H1 (cell line): ENCODE data around the gene FRMPD4. TPM values are rescaled to one million over a fixed set of nuclear protein-coding genes. Genes with fewer than 3 reads are reported as not detected.

Experiments used
- CTCF ChIA-PET: fragments of 300-600 bp; sonication (Branson Sonifier 250); formaldehyde crosslinking; loops from one replicate; lab custom pipeline; 2021; ENCODE audit not compliant: partially characterized antibody; lab: Charles Lee
- POLR2A ChIA-PET: fragments of 300-600 bp; sonication (Branson Sonifier 250); formaldehyde crosslinking; loops from one replicate; lab custom pipeline; 2021; ENCODE audit warnings: inconsistent platforms; ENCODE audit not compliant: partially characterized antibody; lab: Charles Lee
- DNase-seq, 2 experiments: peaks; one replicate each; pipeline versions ENCODE4 v3.0.0 to v3.0.0-alpha.2; 2010 to 2022; ENCODE audit warnings: low spot score in 2 of 2, low read depth in 1 of 2, mixed read lengths in 1 of 2
- FAIRE-seq: peaks from 2 replicates; lab custom pipeline; 2011; peaks lifted over from hg19 to GRCh38; lab: Jason Lieb, UNC
- H2AFZ ChIP-seq: 2 replicates; pipeline ENCODE4 v1.8.1; 2012; ENCODE audit warnings: low read length, inconsistent platforms
- H2AK5ac ChIP-seq: 2 replicates; pipeline ENCODE4 v1.6.1; 2013; ENCODE audit warnings: low read depth, low read length
- H2BK120ac ChIP-seq: replicated peaks from 2 replicates; pipeline ENCODE3; 2013; ENCODE audit warnings: low read depth, low read length, inconsistent platforms
- H2BK12ac ChIP-seq: 2 replicates; pipeline ENCODE4 v1.6.1; 2013; ENCODE audit warnings: low read depth, low read length
- H2BK15ac ChIP-seq: 2 replicates; pipeline ENCODE4 v1.6.1; 2013; ENCODE audit warnings: low read length
- H2BK20ac ChIP-seq: 2 replicates; pipeline ENCODE4 v1.6.1; 2013; ENCODE audit warnings: low read length
- H2BK5ac ChIP-seq: 2 replicates; pipeline ENCODE4 v1.6.1; 2013; ENCODE audit warnings: low read depth, low read length
- H3K14ac ChIP-seq: 2 replicates; pipeline ENCODE4 v1.6.1; 2013; ENCODE audit warnings: inconsistent platforms; ENCODE audit not compliant: insufficient read length
- H3K18ac ChIP-seq: 2 replicates; pipeline ENCODE4 v1.6.1; 2013; ENCODE audit warnings: low read length; ENCODE audit errors: extremely low read depth
- H3K23ac ChIP-seq: 2 replicates; pipeline ENCODE4 v1.6.1; 2013; ENCODE audit warnings: inconsistent platforms; ENCODE audit not compliant: insufficient read length
- H3K23me2 ChIP-seq: 2 replicates; pipeline ENCODE4 v1.6.1; 2013; ENCODE audit warnings: low read depth, low read length
- H3K27ac ChIP-seq: 2 replicates; pipeline ENCODE4 v1.6.1; 2011; ENCODE audit warnings: low read depth, low read length, inconsistent platforms
- H3K27me3 ChIP-seq, 4 experiments: replicated peaks in 1 of 4; 1 replicate in 1 of 4; 2 replicates in 3 of 4; pipeline versions ENCODE4 v1.6.1 to v1.8.1; 2011 to 2013; ENCODE audit warnings: low read length in 3 of 4, mild to moderate bottlenecking in 3 of 4, inconsistent platforms in 2 of 4, mixed read lengths in 2 of 4, moderate library complexity in 1 of 4; ENCODE audit not compliant: control insufficient read depth in 3 of 4, insufficient read depth in 3 of 4; ENCODE audit errors: extremely low read depth in 1 of 4
- H3K36me3 ChIP-seq, 4 experiments: 2 replicates each; pipeline versions ENCODE4 v1.6.1 to v1.8.1; 2011 to 2013; ENCODE audit warnings: mild to moderate bottlenecking in 4 of 4, low read length in 3 of 4, moderate library complexity in 2 of 4, control low read depth in 1 of 4, inconsistent platforms in 1 of 4; ENCODE audit not compliant: insufficient read depth in 4 of 4, control insufficient read depth in 2 of 4
- H3K4ac ChIP-seq: replicated peaks from 2 replicates; pipeline ENCODE3; 2013; ENCODE audit warnings: low read length, low read depth, mixed read lengths, inconsistent platforms; ENCODE audit not compliant: insufficient read length
- H3K4me1 ChIP-seq, 4 experiments: replicated peaks in 1 of 4; 1 replicate in 1 of 4; 2 replicates in 3 of 4; pipeline versions ENCODE4 v1.6.1 to v1.8.1; 2011 to 2013; ENCODE audit warnings: low read length in 3 of 4, inconsistent platforms in 2 of 4, mixed read lengths in 1 of 4; ENCODE audit not compliant: insufficient read depth in 4 of 4, control insufficient read depth in 3 of 4
- H3K4me2 ChIP-seq, 2 experiments: 2 replicates each; pipeline versions ENCODE4 v1.6.1 to v1.8.1; 2011 to 2013; ENCODE audit warnings: low read depth in 2 of 2, low read length in 2 of 2, control low read depth in 1 of 2, inconsistent platforms in 1 of 2, mild to moderate bottlenecking in 1 of 2; ENCODE audit not compliant: insufficient read depth in 1 of 2
- H3K4me3 ChIP-seq, 4 experiments: fragments of 200-600, 300-600 bp in 1 of 4; sonication (generic), shearing (Covaris generic), sonication (Bioruptor Twin) in 1 of 4; 2 replicates each; pipeline versions ENCODE4 v1.5.1 to v1.8.1; 2011 to 2016; ENCODE audit warnings: low read length in 4 of 4, low read depth in 3 of 4, control low read depth in 2 of 4, inconsistent platforms in 2 of 4, mild to moderate bottlenecking in 2 of 4, mixed read lengths in 1 of 4, moderate library complexity in 1 of 4; ENCODE audit not compliant: insufficient read depth in 2 of 4; ENCODE audit errors: extremely low read depth in 1 of 4
- H3K56ac ChIP-seq: replicated peaks from 2 replicates; pipeline ENCODE3; 2013; ENCODE audit warnings: low read depth, mild to moderate bottlenecking, mixed read lengths, low read length, inconsistent platforms; ENCODE audit not compliant: insufficient read length
- H3K79me1 ChIP-seq: 2 replicates; pipeline ENCODE4 v1.6.1; 2013; ENCODE audit warnings: low read depth, low read length, control low read depth
- H3K79me2 ChIP-seq, 2 experiments: 2 replicates each; pipeline versions ENCODE4 v1.6.1 to v1.8.1; 2012 to 2013; ENCODE audit warnings: low read length in 2 of 2, mild to moderate bottlenecking in 2 of 2, inconsistent platforms in 1 of 2; ENCODE audit not compliant: insufficient read depth in 2 of 2, control insufficient read depth in 1 of 2
- H3K9ac ChIP-seq, 4 experiments: replicated peaks in 1 of 4; 1 replicate in 1 of 4; 2 replicates in 3 of 4; pipeline versions ENCODE4 v1.6.1 to v1.8.1; 2011 to 2013; ENCODE audit warnings: low read depth in 3 of 4, low read length in 3 of 4, control low read depth in 2 of 4, mild to moderate bottlenecking in 2 of 4, moderate library complexity in 2 of 4, inconsistent platforms in 1 of 4; ENCODE audit errors: extremely low read depth in 1 of 4
- H3K9me3 ChIP-seq, 2 experiments: 2 replicates each; pipeline versions ENCODE4 v1.6.1 to v1.8.1; 2012 to 2013; ENCODE audit warnings: mild to moderate bottlenecking in 2 of 2, moderate library complexity in 2 of 2, control low read depth in 1 of 2, inconsistent platforms in 1 of 2, low read depth in 1 of 2, low read length in 1 of 2, mixed read lengths in 1 of 2; ENCODE audit not compliant: insufficient read depth in 2 of 2
- H4K20me1 ChIP-seq, 2 experiments: replicated peaks in 1 of 2; 2 replicates each; pipeline versions ENCODE3 to v1.8.1; 2011 to 2013; ENCODE audit warnings: inconsistent platforms in 2 of 2, low read length in 2 of 2, mild to moderate bottlenecking in 1 of 2; ENCODE audit not compliant: insufficient read depth in 2 of 2, control insufficient read depth in 1 of 2
- H4K5ac ChIP-seq: 2 replicates; pipeline ENCODE4 v1.6.1; 2013; ENCODE audit warnings: low read length, low read depth, mixed read lengths, inconsistent platforms; ENCODE audit not compliant: insufficient read length
- H4K8ac ChIP-seq: 2 replicates; pipeline ENCODE4 v1.8.0; 2013; ENCODE audit warnings: mild to moderate bottlenecking, moderate library complexity, low read length, inconsistent platforms; ENCODE audit not compliant: insufficient read depth; ENCODE audit errors: extremely low read depth
- H4K91ac ChIP-seq: replicated peaks from 2 replicates; pipeline ENCODE3; 2013; ENCODE audit warnings: low read length, mixed read lengths, inconsistent platforms; ENCODE audit not compliant: insufficient read length
- ATF2 ChIP-seq: IDR thresholded peaks from 2 replicates; pipeline ENCODE4 v1.6.1; 2012; ENCODE audit warnings: low read length, inconsistent platforms
- RAD21 ChIP-seq, 2 experiments: IDR thresholded peaks in 1 of 2; conservative IDR thresholded peaks in 1 of 2; 2 replicates each; pipeline ENCODE4 v1.6.1; 2011; ENCODE audit warnings: low read depth in 2 of 2, low read length in 2 of 2, improper control_type of control experiment in 1 of 2, inconsistent platforms in 1 of 2, mild to moderate bottlenecking in 1 of 2, moderate library complexity in 1 of 2
- WGBS, 2 experiments: shearing (Covaris generic) in 1 of 2; methylation state at CpG; one replicate each; pipeline versions ENCODE4 v1.1.6 to v1.1.7; 2013 to 2015; ENCODE audit warnings: low lambda C conversion rate in 2 of 2, mixed read lengths in 2 of 2, inconsistent platforms in 1 of 2, low coverage in 1 of 2, missing lambda C conversion rate in 1 of 2; ENCODE audit not compliant: insufficient replicate concordance in 2 of 2, insufficient coverage in 1 of 2, insufficient read length in 1 of 2; ENCODE audit errors: extremely low coverage in 1 of 2, missing lambda C conversion rate in 1 of 2; 5-methylcytosine and 5-hydroxymethylcytosine counted together
- polyA plus RNA-seq, 7 experiments: library from polyadenylated mRNA; depleted of rRNA in 3 of 7; stranded (reverse) in 5 of 7; unstranded in 2 of 7; fragments of >200 nt in 5 of 7; fragments of 200-250 nt in 2 of 7; gene quantifications; 1 replicate in 5 of 7; 2 replicates in 1 of 7; 4 replicates in 1 of 7; pipeline versions ENCODE4 v1.2.1 to v1.2.3, GENCODE V29; 2011 to 2013; ENCODE audit warnings: missing spikeins in 2 of 7, mixed read lengths in 2 of 7
- total RNA-seq: library from RNA; stranded (reverse); fragmentation: NEBNext Ultra II Directional; extraction: Animal tissue kit (Norgen Biotek cat#: 25700); gene quantifications from 2 replicates; pipeline ENCODE4 v1.2.1, GENCODE V29; 2021
- TF ChIP-seq, protein P1 (sequence below), 3 experiments: IDR thresholded peaks; 1 replicate in 2 of 3; 2 replicates in 1 of 3; pipeline versions ENCODE4 v1.5.1 to v1.6.1; 2011; ENCODE audit warnings: low read length in 3 of 3, mild to moderate bottlenecking in 3 of 3, inconsistent platforms in 2 of 3, low read depth in 1 of 3, moderate library complexity in 1 of 3; ENCODE audit not compliant: insufficient read depth in 1 of 3; ENCODE audit errors: control extremely low read depth in 1 of 3

FRMPD4 gene
- total and polyA plus RNA-seq, 2 of the 8 experiments (the other 6 are each of a cell fraction or from before 2014, with no cell fraction given): 0.02 to 0.37 TPM

GRCh38 chrX:12319003-12319519 is 180.8 kb downstream of the FRMPD4 start:
- peak; percentile 73 for FAIRE-seq
- TF ChIP-seq, protein P1, sequence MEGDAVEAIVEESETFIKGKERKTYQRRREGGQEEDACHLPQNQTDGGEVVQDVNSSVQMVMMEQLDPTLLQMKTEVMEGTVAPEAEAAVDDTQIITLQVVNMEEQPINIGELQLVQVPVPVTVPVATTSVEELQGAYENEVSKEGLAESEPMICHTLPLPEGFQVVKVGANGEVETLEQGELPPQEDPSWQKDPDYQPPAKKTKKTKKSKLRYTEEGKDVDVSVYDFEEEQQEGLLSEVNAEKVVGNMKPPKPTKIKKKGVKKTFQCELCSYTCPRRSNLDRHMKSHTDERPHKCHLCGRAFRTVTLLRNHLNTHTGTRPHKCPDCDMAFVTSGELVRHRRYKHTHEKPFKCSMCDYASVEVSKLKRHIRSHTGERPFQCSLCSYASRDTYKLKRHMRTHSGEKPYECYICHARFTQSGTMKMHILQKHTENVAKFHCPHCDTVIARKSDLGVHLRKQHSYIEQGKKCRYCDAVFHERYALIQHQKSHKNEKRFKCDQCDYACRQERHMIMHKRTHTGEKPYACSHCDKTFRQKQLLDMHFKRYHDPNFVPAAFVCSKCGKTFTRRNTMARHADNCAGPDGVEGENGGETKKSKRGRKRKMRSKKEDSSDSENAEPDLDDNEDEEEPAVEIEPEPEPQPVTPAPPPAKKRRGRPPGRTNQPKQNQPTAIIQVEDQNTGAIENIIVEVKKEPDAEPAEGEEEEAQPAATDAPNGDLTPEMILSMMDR (IDR thresholded peaks at IDR 0.05; ENCODE audit: control extremely low read depth in 1 of 3, insufficient read depth in 1 of 3, low read depth in 1 of 3, low read length in 3 of 3): peak in 1 of 3 experiments; percentile 6; a peak in 1 of 4 replicates
- TF ChIP-seq RAD21 (IDR thresholded peaks at IDR 0.05 in 1 of 2, conservative IDR thresholded peaks at IDR 0.05 in 1 of 2; ENCODE audit: low read depth in 2 of 2, low read length in 2 of 2) (peak; percentile 44 to 47), ATF2 (no peak)
- TF ChIP-seq, all 59 proteins: peak for 2
- CTCF ChIA-PET: interaction anchor here (1.3 kb wide), 1 partner anchor 238 kb away, joined by 3 read pairs; no protein-coding TSS in a partner anchor

More at GRCh38 chrX:12319003-12319519, 180.8 kb downstream of the FRMPD4 start:
- no peaks in the 10 kb centered on the region for H3K27me3 ChIP-seq
- no peak overlapping the region for H3K14ac ChIP-seq
- no peak overlapping the region for H2BK12ac ChIP-seq
- POLR2A ChIA-PET: no interaction called here
- H3K79me1 ChIP-seq: no peaks in the 10 kb centered on the region
- H3K23ac ChIP-seq: no peak overlapping the region
- no peak overlapping the region for H3K4ac ChIP-seq
- no peaks in the 10 kb centered on the region for H3K23me2 ChIP-seq
- H4K91ac ChIP-seq: no peak overlapping the region
- H4K8ac ChIP-seq: no peak overlapping the region
- 83% methylated on average over 5 of the region's 5 CpGs; no CpG with 5 or more reads in 1 of the 2 experiments for WGBS, 2 experiments
- H4K20me1 ChIP-seq: no peaks in the 10 kb centered on the region
- H3K9me3 ChIP-seq: no peaks in the 10 kb centered on the region
- H2AK5ac ChIP-seq: no peak overlapping the region
- no peak overlapping the region for H2BK20ac ChIP-seq
- no peak overlapping the region for H2BK15ac ChIP-seq
- no peak overlapping the region for H4K5ac ChIP-seq
- H3K18ac ChIP-seq: no peak overlapping the region
- H3K27ac ChIP-seq: no peak overlapping the region
- H2BK120ac ChIP-seq: no peak overlapping the region
- no peak overlapping the region for H3K4me2 ChIP-seq
- no peak overlapping the region for H2AFZ ChIP-seq
- H3K79me2 ChIP-seq: no peaks in the 10 kb centered on the region
- H3K4me3 ChIP-seq: no peak overlapping the region
- no peak for DNase-seq
- H3K36me3 ChIP-seq: no peaks in the 10 kb centered on the region
- H3K9ac ChIP-seq: no peak overlapping the region
- H3K56ac ChIP-seq: no peak overlapping the region
- no peaks in the 10 kb centered on the region for H3K4me1 ChIP-seq
- no peak overlapping the region for H2BK5ac ChIP-seq
